ENCODE data around the gene ST7L. TPM values are rescaled to one million over a fixed set of nuclear protein-coding genes. Genes with fewer than 3 reads are reported as not detected.
A peak's percentile ranks its signal among the peaks of the same experiment; 100 is the strongest.

ST7L gene
- total and polyA plus RNA-seq, 9 of the 15 experiments (the other 6 are each of a cell fraction or from before 2014, with no cell fraction given) = 9.0 to 32.5 (median 26.6) TPM

GRCh38 chr1:112507336-112507735 is 111.6 kb downstream of the ST7L start:
- no peak overlapping the region for H2AFZ ChIP-seq (ENCODE audit: low read depth, low read length)
- H3K36me3 ChIP-seq (ENCODE audit: control insufficient read depth, insufficient read depth, low read length) = no peaks in the 10 kb centered on the region
- H4K20me1 ChIP-seq (replicated peaks; ENCODE audit: control insufficient read depth, insufficient read depth, low read length) = 0 out of 2 replicates have a peak, but pooled peaks cover 4% of the 10 kb centered on the region
- peaks cover 0 to 26% of the 10 kb centered on the region in 2 experiments; a peak in 4 of 5 replicates for H3K4me1 ChIP-seq (replicated peaks in 1 of 2; ENCODE audit: control insufficient read depth in 2 of 2, insufficient read depth in 2 of 2, low read length in 2 of 2)
- H3K27me3 ChIP-seq (ENCODE audit: control insufficient read depth in 2 of 2, insufficient read depth in 2 of 2, low read length in 2 of 2) = peaks cover 45 to 82% of the 10 kb centered on the region in 2 experiments
- H3K9ac ChIP-seq (ENCODE audit: insufficient read depth in 1 of 2, low read depth in 2 of 2, low read length in 2 of 2) = no peak overlapping the region
- POLR2A ChIA-PET = interaction anchor here (1.3 kb wide), 1 partner anchor 9 kb away, joined by 3 read pairs; no protein-coding TSS in a partner anchor
- no peaks in the 10 kb centered on the region for H3K9me1 ChIP-seq (ENCODE audit: control insufficient read depth, insufficient read depth, low read length)
- CTCF ChIA-PET (ENCODE audit: low intra/inter-chr PET ratio) = interaction anchor here (0.6 to 0.7 kb wide), 2 partner anchors 42 to 55 kb away, joined by 3 read pairs; no protein-coding TSS in a partner anchor
- intact Hi-C loops (cut with micrococcal nuclease) (no loop called here), in situ Hi-C loops (cut with MboI) (no loop called here)
- WGBS (ENCODE audit: insufficient coverage, low coverage, missing lambda C conversion rate) = 30% methylated on average over 9 of the region's 9 CpGs
- ATAC-seq = no peak
- no peak for FAIRE-seq
- H3K4me2 ChIP-seq (ENCODE audit: insufficient read depth, low read length) = no peak overlapping the region
- no TSS peak for BruUV-seq (replicated peaks)
- H3K79me2 ChIP-seq (ENCODE audit: control insufficient read depth, insufficient read depth, low read length) = no peaks in the 10 kb centered on the region
- H3K9me3 ChIP-seq (replicated peaks; ENCODE audit: control insufficient read depth, insufficient read depth, low read depth, low read length) = no peaks in the 10 kb centered on the region
- no peak overlapping the region for H3K4me3 ChIP-seq
- no peak for DNase-seq (ENCODE audit: extremely low read depth in 1 of 4, low spot score in 3 of 4)
- H3K27ac ChIP-seq (ENCODE audit: extremely low read depth, low read depth, low read length) = no peak overlapping the region
- no peak for TF ChIP-seq TFE3 (CRISPR knock-in tag; IDR thresholded peaks at IDR 0.05)
- TF ChIP-seq PRMT5 (CRISPR knock-in tag; IDR thresholded peaks at IDR 0.05) = no peak
- 0 out of 2 replicates have a peak, but pooled peaks have one; percentile 14 for TF ChIP-seq ZNF740 (CRISPR knock-in tag; IDR thresholded peaks at IDR 0.05)
- no peak for TF ChIP-seq ZNF740 (tag; IDR thresholded peaks at IDR 0.05)
- TF ChIP-seq ATF7 (IDR thresholded peaks at IDR 0.05) = no peak
- no peak for TF ChIP-seq NFYB (IDR thresholded peaks at IDR 0.05; ENCODE audit: extremely low read depth, insufficient read length)
- TF ChIP-seq NR2C2 (CRISPR knock-in tag; IDR thresholded peaks at IDR 0.05) = no peak
- 0 out of 2 replicates have a peak, but pooled peaks have one; percentile 13 for TF ChIP-seq NR2C2 (tag; IDR thresholded peaks at IDR 0.05)

Measured in K562 (cell line).